Middle frontal gyrus (tissue), 1 donor: ENCODE results near the gene ERC1.

ENCODE experiments used
- DNase-seq: peaks from one replicate; pipeline ENCODE4 v3.0.0-alpha.2; 2015; ENCODE audit warnings: low spot score; ENCODE audit errors: extremely low spot score

Gene ERC1

GRCh38 chr12:1435044-1435443 lies 444.0 kb downstream of the ERC1 start:
- no peak for DNase-seq

- no peak for DNase-seq
Observed at GRCh38 chr12:1435456-1435855, 444.4 kb downstream of the ERC1 start.

DNA sequence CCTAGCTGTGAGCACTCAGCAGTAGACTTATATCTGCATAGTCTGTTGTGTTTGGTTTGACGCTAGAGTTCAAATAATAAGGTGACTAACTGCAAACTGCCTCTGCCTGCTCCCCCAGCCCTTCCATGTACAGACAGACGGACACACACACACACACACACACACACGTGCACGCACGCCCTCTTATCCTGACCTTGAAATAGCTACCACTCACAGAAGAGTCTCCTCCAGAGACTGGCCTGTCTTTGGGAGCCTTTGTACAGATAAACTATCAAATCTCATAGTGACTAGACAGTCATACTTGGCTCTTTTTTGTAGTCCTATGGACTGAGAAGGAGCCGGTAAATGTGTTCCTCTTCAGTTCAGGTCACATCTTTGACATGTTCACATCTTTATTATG lies 445.0 kb downstream of the ERC1 start:
- no peak for DNase-seq

GRCh38 chr12:1436981-1437380 lies 446.0 kb downstream of the ERC1 start:
- DNase-seq, result no peak

DNA sequence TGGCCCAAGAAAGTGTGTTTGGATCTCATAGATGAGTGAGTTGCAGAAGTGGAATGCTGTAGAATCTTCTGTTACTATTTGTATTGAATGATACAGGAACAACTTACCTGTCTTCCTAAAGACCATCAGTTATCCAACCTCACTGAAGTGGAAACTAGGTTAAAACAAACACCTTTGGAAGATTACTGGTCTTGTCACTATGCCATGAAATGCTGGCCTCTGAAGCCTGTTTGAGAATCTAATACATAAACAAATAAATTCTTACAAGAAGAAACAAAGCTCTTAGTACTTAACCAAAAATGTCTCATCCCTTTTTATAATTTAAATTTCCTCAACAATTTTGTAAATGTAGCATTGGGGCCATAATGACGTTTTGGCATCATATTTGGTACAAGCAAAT lies 448.2 kb downstream of the ERC1 start:
- no peak for DNase-seq

DNA sequence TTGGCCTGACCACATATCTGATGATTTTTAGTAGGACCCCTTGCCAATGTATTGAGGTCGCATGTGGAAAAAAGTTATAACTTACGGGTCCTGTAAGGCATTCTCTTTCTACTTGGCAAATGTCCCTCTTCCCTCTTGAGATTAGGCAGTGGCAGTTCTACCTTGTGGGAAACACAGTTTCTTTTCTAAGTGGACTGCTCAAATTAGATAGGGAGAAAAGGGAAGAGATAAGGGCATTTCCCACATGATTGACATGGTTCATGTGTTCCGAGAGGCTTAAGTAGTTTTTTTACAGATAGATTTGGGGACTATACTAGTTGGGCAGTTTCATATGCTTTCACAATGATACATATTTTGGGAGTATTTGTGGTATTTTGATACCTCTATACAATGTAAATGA lies 448.7 kb downstream of the ERC1 start:
- DNase-seq, result no peak

- no peak for DNase-seq
Observed at GRCh38 chr12:1443421-1444141, 452.6 kb downstream of the ERC1 start.

DNA sequence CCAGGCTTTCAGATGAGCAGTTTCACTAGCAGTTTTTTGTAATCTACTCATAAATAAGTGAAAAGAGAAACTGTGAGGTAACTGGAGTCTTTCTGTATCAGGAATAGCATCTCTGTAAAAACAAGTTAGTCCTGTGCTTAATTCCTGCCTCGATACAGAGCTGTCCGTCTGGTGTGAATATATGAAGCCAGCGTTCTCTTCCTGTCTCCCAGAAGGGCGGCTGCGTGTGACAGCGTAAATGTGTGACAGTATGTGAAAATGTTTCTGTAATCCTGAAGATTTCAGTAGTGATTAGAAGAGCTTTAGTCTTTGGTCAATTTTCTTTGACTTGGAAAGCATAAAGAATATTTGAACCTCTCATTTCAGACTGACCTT lies 453.1 kb downstream of the ERC1 start:
- DNase-seq, result no peak

- no peak for DNase-seq
Observed at GRCh38 chr12:1445807-1446206, 454.8 kb downstream of the ERC1 start.

- no peak for DNase-seq
Observed at GRCh38 chr12:1448336-1448735, 457.3 kb downstream of the ERC1 start.

DNA sequence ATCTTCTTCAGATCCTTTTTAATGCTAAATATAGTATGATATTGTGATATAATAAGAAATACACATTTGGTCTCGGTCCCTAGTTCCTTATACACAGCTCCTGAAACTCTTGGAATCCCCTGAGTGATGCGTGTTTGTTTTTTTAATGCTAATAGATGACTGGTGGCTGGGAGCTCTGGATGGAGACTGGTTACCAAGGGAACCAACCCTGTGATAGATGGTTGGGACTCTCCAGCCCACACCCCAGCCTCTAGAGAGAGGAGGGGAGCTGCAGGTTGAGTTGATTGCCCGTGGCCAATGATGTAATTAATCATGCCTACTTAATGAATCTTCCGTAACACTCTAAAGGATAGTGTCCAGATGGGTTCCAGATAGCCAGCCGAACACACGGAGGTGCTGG lies 462.8 kb downstream of the ERC1 start:
- no peak for DNase-seq

GRCh38 chr12:1456885-1457284 lies 465.9 kb downstream of the ERC1 start:
- DNase-seq, result no peak

DNA sequence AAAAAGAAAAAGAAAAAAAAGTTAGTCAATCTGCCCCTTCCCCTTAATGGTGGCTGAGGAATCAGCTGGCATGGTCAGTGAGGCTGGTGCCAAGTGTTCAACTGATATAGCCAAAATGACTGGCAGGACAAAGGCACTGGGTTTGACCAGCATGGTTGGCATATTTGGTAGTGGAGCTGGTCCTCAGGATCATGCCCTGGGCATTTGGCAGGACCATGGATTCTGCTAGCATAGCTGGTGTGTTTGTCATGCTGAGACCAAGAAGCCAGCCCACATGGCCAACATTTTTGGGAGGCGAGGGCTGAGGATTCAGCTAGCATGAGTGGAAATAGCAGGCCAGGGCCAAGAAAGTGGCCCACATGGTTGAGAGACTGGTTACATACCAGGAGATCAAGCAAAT lies 466.9 kb downstream of the ERC1 start:
- DNase-seq, result no peak

GRCh38 chr12:1459339-1459738 lies 468.3 kb downstream of the ERC1 start:
- no peak for DNase-seq

- no peak for DNase-seq
Observed at GRCh38 chr12:1463073-1463905, 472.3 kb downstream of the ERC1 start.

- DNase-seq, result no peak
Observed at GRCh38 chr12:1464925-1465324, 473.9 kb downstream of the ERC1 start.

- DNase-seq, result no peak
Observed at GRCh38 chr12:1465990-1466389, 475.0 kb downstream of the ERC1 start.

GRCh38 chr12:1466481-1467154 lies 475.6 kb downstream of the ERC1 start:
- no peak for DNase-seq

- no peak for DNase-seq
Observed at GRCh38 chr12:1467710-1468109, 476.7 kb downstream of the ERC1 start.

DNA sequence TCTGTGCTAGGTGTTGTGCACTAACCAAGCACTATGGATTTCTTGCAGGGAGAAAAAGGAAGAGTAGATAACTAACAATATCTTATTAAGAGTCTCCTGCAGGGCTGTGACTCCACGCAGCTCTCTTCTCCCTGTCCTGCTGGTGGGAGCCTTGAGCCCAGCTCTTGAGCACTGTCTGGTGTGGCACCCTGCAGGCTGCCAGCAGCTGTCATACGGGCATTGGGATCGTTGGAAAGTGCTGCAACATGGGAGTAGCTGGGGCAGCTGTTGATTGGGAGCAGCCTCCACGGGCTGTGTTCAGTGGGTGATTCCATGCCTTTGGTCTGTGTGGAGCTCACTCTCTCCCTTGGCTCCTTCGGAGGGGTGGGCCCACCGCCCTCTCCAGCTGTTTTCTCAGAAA lies 478.0 kb downstream of the ERC1 start:
- DNase-seq, result no peak

DNA sequence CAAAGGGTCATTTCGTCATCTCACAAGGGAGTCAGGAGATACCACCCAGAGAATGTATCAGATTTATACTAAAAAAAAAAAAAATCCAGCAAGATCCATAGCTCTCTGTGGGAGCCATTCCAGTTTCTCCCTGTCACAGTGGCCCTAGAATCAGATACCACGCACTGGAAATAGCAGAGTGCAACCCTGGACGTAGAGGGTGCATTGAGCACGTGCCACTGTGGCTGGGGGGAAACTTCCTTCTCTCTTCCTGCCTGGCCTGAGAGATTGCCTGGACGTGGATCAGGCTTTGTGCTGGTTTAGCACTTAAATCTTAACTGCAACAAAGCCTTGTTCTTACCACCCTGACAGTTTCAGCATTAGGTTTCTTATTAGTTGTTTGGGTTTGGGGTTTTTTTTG lies 479.0 kb downstream of the ERC1 start:
- no peak for DNase-seq

- DNase-seq, result no peak
Observed at GRCh38 chr12:1471224-1471623, 480.2 kb downstream of the ERC1 start.
